ENCODE data around the gene PLA2G6.

The PLA2G6 gene

DNA sequence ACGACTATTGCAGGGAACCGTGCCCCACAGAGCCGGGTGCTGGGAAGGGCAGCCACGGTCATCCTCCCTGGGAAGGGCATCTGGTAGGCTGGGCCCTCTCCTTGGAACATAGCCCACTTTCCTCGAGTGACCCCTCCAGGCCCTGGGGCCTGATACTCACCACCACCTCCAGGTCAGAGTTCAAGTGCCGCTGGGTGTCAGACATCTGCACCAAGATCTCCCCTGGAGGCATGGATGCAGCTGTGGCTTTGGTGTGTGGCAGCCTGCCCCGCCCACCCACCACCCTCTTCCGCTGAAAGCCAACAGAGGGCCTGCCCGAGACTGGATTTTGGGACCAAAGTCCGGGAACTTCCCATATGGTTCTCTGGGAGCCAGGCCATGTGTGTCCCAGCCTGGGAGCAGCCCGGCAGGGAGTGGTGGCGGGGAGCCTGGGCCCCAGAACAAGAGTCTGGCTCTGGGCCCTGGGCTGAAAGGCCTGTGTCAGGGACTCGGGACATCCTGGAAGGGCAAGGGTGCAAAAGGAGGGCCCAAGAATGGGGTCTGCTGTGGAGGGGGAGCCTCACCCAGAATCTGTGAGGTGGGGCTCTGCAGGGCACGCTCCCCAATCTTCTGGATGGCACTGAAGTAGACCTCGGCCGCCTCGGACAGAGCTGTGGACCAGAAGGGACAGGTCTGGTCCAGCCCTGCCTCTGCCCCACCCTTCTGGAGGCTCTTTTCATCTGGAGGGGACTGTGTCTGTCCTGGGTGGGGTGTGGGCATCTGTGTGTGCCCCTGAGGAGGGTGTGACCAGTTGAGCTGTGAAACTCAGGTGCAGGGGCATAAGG is 73.7 kb downstream of the PLA2G6 start:
- DNase-seq, result no peak

DNA sequence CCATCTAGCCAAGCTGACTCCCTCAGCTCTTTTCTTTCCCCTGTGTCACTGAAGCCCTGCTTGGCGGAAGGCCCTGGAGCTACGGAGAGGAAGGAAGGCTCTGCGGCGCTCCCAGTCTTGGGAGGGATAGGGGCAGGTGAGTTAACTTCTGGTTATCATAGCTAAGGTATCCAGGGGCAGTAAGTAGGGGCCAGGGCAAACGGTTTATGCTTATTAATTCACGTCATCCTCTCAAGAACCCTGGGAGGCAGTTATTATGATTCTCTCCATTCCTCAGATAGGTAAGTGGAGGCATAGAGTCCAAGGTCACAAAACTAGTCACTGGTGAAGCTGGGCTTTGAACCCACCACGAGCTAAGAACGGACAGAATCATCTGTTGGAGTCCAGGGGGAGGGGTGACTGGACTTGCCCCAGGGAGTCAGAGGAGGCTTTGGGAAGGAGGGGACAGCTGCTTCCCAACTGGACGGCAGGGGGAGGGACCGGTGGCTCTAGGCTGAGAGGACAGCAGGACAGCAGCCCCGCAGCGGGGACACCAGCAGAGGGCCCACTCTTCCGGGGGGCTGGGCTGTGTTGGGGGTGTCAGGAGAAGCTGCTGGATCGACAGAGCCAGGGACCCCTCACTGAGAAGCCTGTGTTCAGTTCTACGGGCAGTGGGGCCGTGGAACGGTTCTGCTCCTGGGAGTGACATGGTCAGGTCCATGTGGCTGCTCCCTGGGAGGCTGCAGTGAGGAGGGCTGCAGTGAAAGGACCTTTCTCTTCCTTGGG is 74.6 kb downstream of the PLA2G6 start:
- DNase-seq, result no peak

DNA sequence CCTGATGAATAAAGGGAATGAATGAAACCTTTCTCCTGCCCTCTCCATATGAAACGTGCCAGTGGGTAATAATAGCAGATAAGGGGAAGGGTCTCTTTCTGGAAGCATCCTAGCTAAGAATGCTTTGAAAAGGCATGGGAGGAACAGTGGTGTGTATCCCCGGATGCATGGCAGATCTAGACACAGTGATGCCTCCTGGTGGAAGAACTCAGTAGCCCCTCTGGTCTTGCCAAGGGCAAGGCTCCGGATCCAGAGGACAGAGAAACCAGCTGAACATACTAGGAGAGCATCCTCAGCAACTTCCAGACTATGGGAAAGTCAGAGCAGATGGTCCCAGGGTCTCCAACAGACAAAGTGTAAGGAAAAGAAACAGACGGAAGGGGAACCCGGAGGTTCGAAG is 77.5 kb downstream of the PLA2G6 start:
- DNase-seq, result no peak

DNA sequence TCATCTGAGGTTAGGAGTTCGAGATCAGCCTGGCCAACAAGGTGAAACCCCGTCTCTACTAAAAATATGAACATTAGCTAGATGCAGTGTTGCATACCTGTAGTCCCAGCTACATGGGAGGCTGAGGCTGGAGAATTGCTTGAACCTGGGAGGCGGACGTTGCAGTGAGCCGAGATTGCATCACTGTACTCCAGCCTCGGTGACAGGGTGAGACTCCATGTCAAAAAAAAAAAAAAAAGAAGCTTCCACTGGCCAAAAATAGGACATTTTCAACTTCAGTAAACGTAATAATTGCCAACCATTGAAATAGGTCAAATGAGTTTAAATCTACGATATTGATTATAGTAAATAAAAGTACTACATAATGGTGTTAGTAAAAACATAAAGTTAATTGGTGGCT is 78.0 kb downstream of the PLA2G6 start:
- DNase-seq, result no peak

DNA sequence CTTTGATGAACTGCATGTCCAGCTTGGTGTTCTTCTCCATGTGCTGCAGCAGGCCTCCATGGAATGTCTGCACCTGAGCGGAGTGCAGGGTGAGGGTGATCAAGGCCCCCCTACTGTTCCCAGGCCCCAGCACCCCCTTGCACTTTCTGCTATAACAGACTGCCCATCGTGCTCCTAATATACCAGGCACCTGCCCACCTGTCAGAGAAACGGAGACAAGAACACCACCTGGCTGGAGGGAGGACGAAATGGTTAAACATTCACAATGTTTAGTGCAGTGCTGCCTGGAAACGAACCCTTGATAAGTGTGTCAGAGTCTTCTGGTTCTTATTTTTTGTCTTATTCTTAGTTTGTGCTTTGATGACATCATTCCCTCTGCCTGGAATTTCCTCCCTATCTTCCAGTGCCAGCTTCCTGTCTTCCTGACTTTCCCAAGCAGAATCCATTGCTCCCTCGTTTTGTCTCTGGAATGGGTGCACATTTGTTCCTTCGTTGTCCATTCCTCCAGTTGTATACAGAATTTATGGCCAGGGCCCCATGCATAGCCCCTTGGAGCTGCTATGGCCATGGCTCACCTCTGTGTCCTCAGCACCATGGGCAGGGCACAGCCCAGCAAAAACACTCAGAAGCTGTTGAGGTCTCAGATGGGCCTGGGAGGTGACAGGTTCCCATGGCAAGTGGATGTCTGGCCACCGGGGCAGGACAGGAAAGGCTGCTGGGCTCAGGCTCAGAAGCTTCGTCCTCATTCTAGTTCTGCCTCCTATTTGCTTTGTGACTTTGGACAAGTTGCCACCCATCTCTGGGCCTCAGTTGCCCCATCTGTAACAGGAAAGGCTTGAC is 83.0 kb downstream of the PLA2G6 start:
- DNase-seq, result no peak

DNA sequence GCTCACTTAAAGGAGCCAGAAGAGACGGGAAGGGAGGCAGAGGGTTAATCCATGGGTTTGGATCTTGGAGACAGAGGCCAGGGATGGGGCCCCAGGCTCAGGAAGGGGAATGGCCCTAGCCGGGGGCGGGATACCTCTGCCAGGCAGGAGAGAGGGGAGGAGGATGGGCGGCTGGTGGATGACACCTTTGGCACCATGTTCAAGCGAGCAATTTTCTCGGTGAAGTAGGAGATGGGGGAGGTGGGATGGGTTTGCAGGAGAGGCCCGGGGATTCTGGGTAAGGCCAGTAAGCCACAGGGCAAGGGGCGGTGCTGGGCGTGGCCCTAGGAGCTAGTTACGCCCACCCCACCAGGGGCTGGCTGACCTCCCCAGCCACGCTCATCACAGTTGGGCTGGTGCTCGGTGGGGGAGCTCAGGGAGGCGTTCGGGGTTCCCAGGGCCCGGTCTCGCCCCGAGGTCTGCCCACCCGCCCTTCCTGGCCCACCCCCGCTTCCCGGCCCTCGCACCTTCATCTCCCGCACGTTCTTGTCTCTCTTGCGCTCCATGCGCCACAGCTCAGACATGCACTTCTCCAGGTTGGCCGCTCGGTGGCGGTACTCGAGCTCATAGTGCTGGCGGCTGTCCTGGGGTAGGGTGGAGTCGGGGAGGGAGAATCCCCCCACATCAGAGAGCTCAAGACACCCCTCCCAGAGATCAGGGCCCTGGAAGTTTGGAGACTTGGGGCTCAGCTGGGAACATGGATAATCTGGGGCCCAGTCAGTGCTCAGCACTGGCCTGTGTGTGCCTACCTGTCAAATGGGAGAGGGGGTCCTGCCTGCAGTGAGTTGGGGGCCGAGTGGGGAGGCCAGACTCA is 83.8 kb downstream of the PLA2G6 start:
- DNase-seq, result no peak

DNA sequence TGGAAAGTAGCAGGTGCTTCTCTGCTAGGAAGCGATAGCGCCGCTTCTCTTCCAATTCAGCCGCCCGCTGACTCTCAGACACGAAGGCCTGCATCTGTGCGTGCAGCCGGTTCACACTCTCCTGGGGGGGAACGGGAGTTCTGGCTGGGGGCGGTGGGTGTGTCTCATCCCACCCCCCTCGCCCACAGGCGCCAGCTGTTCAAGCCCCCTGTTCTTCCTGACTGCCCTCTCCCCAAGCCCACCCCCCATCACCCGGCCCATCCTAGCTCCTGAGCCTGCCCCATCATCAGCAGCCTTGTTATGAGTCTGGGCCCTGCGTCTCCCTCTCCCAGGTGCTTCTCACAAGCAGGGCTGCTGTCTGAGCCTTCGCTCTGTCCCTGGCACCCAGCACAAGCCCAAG is 84.6 kb downstream of the PLA2G6 start:
- no peak for DNase-seq

DNA sequence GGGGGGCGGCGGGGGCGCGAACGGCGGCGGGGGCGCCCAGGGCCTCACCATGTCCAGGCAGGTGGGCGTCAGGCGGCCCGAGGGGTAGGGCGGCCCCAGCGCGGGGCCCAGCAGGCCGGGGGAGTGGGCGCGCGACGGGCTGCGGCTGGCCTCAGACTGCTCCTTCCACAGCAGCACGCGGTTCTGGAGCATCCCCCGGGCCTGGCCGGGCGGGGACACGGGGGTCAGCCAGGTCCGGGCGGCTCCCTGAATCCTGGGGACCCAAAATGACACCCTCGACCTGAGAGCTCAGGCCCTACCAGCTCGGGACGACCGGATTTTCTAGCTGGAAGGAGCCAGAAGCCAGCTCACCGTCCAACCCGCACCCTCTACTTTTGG is 92.2 kb downstream of the PLA2G6 start:
- no peak for DNase-seq

DNA sequence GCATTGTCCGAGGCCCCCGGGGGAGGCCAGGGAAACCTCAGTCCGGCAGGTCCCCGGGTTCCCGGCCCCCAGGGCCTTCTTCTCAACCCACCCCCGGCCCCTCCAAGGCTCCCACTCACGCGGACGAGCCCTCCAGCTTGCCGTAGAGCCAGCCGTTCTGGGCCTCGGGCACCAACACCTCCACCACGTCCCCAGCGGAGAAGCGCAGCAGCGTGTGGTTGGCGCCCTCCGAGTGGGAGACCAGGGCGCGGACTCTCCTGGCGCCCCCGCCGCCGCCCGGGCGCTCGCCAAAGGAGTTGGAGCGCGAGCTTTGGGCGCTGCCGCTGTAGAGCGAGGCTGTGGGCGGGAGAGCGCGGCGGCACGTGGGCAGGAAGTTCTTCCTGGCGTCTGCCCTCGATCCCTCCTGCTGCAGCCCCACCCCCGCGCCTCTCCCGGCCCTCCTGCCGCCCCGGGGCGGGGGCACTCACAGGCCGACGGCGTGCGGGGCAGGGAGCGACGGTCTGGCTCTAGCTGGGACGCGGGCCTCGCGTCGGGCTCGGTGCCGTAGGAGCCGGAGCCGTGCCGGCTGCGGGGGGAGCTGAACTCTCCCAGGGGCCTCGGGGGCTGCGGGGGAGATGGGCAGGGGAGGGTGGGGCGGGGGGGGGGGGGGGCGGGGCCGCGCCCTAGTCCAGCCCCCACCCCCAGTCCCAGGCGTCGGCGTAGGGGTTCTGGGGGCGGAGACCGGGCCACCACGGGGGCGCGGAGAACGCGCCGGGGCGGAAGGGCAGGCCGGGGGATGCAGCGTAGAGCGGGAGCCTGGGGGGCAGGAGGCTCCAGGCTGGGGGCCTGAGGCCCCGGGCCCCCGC is 92.8 kb downstream of the PLA2G6 start:
- DNase-seq, result no peak

DNA sequence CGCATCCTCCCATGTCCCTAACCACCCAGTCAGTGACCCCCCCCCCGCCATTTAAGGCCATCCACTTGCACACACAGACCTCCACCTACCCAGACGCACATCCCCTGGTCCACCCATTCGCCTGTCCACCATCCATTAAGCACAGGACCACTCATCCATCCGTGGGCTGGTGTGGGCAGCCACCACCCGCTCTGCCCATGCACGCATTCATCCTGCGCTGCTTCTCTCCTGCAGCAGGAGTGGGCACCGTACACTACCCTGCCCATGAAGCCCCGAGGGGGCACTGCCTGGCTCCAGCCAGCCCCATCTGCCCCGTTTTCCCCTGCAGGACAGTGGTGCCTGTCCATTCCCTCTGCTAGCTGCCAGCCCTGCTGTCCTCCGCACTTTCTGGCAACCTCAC is 93.8 kb downstream of the PLA2G6 start:
- DNase-seq, result no peak

DNA sequence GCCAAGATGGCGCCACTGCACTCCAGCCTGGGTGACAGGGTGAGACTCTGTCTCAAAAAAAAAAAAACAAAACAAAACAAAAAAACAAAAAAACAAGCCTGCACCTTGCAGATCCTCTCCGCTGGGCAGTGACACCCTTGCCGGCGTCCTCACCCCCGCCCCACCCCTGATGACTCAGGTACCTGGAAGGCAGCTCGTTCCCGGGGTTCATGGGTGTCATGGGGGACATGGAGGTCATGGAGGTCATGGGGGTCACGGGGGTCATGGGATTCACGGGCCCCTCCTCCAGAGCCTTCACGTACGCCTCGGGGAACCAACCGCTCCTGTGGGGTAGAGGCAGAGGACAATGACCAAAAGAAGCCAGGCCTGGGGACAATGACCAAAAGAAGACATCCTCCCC is 94.7 kb downstream of the PLA2G6 start:
- DNase-seq, result no peak

DNA sequence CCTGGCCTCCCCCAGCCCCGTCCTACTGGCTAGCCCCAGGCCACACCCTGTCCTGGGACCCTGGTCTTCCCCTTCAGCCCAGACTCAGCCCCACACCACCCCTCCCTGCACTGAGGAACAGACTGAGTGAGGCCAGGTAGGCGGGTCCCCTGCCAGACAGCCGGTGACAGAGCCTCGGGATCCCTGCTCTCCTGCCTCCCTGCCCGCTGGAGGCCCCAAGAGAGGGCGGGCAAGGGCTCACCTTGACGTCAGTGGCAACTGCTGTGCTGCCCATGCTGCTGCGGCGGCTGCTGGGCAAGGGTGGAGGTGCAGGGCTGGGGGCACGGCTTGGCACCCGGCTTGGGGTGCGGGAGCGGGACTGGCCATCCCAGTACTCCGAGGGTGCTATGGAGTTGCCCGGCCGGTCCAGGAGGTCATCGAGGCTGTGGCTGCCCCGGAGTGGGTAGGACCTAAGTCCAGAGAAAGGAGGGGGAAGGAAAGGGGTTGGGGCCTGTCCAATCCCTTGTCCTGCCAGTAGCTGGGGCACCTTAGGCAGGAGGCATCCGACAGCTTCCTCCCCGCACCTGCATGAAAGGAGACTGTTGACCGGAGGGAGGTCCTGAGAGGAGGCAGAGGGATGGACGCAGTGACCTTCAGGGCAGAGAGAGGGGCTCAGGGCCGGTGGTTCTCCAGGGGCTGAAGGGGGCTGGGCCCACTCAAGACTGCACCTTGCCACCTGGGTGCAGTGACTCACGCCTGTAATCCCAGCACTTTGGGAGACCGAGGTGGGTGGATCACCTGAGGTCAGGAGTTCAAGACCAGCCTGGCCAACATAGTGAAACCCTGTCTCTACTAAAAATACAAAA is 95.4 kb downstream of the PLA2G6 start:
- DNase-seq, result no peak

DNA sequence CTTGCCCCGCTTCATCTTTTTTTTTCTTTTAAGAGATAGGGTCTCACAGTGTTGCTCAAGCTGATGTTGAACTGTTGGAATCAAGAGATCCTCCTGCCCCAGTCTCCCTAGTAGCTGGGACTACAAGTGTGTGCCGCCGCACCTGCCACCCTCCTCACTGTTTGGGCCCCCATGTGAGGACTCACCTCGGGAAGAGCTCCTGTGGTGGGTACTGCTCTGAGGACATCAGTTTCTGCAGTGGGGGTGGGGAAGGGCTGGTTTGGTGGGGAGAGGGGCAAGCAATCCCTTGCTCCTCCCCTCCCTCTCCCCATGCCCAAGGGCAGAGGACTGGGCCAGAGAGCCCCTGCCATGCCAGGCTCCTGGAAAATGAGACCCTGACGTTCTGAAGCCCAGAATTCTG is 96.1 kb downstream of the PLA2G6 start:
- DNase-seq, result no peak

DNA sequence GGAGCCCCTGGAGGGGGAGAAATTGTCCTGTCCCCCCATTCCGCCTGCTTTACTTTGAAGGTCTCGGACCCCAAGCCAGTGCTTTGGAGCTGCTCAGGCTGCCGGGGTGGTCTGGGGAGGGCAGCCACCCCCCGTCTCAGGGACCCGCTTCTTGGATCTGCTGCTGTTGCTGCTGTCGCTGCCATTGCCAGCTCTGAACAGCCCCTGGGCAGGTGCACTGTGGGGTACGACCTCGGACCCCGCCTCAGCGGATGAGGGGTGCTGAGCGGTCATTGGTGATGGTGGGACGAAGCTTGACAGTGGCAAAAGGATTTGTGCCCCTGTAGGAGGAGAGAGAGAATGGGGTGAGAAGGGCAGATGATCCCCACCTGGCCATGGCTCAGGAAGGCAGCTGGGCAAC is 96.6 kb downstream of the PLA2G6 start:
- DNase-seq, result no peak

DNA sequence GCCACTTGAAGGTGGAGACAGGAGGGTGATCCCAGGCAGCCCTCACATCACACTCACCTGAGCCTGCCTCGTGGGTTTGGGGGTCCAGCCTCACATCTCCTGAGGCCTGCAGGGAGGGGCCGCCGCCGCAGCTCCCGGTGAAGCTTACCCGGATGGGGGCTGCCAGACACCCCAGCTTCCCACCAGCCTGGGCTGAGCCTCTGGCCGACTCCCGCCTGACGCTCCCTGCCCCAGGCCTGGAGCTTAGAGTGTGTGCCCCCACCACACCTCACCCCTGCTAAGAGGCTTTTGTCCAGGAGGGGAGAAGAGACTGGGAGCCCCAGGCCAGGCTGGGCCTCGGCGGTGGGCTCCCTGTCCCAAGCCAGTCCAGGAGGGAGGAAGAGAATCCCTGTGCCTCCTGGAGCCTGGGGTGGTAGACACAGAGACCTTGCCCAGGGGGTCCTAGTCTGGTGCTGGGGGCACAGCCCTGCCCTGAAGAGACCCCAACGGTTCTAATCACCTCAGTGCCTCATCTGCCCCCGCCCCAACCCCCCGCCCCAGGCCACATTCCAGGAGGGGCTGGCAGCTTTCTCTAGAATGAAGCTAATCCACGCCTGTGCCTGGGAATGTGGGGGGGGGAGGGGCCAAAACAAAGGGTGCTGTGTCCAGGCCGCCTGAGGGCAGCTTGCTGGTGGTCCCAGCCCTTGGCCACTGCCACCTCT is 97.5 kb downstream of the PLA2G6 start, which contains the start of gene SLC16A8:
Gene SLC16A8 (minus strand): TSS at position 254 of the 701 bp plus-strand sequence. CDS start 1,311 bp downstream, outside the sequence.
- no peak for DNase-seq

DNA sequence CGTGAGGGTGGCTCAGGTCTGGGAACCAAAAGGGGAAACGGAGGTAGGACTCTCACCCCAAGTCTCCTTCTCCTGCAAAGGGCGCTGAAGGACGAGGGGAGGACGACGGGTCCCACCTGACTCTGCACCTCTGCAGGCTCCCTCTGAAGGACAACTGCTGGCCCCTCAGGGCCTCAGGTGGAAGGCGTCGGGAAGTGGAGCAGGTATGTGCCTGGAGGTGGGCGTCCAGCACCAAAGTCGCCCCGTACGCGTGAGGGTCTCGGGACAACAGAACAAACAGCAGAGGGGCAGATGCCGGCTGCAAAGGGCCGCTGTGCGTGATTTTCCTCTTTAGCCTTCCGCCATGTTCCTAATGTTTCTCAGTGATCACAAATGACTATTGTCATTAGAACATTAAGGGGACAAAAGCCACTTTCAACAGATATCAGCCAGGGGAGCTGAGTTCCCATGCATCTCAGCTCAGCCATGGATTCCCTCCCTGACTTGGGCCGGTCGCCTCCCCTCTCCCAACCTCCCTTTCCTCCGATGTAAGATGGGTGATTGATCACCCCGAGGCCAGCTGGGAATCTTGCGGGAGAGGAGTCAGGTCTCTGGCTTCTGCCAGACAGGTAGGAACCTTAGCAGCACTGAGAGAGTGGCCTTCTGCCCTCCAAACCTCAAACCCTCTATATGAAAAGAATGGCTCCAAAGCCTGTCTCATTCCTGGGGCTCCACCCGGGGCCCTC is 98.5 kb downstream of the PLA2G6 start:
- no peak for DNase-seq

DNA sequence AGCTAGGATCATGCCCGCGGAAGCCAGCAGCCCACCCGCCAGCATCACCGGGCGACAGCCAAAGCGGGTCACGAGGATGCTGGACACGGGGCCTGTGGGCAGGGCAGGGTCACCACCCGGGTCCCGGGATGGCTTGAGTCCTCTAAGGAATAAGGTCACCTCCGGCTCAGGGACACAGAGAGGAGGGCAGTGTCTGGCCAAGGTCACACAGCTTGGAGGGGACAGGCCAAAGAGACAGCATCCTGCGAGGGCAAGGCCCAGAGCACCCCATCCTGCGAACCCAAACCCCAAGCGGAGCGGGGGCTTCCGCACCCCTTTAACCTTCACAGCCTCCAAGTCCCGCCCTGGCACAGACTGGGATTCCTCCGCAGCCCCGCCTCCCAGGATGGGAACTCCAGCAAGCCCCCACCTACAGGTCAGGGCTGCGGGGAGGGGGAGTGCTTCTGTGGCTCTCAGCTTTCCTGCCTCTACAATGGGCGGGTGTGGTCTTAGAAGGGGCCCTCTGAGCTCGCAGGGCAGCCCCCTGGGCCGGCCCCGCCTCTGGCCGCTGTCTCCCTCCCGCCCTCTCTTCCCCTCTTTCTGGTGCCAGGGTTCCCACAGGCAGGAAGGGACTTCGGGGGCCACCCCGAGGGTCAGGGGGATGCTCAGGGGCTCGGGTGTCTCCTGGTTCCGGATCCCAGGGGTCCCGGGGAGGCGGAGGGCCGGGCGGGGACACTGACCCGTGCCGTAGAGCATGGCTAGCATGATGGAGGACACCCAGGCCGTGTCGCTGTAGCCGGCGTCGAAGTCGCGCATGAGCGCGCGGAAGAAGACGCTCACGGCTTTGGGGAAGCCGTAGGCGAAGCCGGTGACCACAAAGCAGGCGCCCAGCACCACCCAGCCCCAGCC is 99.4 kb downstream of the PLA2G6 start:
- DNase-seq, result no peak

DNA sequence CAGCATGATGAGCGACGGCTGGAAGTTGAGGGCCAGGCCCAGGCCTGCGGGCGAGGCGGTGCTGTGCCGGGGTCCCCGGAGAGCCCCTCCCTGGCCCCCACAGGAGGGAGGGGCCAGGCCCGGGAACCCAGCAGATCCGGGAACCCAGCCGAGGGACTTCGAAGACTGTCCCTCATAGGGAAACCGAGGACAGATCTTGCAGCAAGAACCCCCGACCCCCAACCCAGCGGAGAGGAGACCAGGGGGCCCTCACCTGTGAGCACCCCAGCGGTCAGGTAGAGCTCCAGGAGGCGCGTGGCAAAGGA is 100.0 kb downstream of the PLA2G6 start:
- no peak for DNase-seq

All from CD4-positive, alpha-beta T cell treated with Interleukin-17A for 1 hour (primary cell).